IPS DF 6.9 (cell line): ENCODE results near the gene VIT.
"Not testable (repeated sequence)": the region's sequence is repeated elsewhere in the genome, so short reads cannot be mapped to it uniquely, and the experiment has no call there.

Source experiments
- DNase-seq: peaks from one replicate; pipeline ENCODE4 v3.0.0-alpha.2; 2013; ENCODE audit warnings: low read depth, low spot score
- H3K27ac ChIP-seq: one replicate; pipeline ENCODE4 v1.5.1; 2013; ENCODE audit warnings: low read length, control low read depth
- H3K27me3 ChIP-seq: 2 replicates; pipeline ENCODE4 v1.6.1; 2013; ENCODE audit warnings: mild to moderate bottlenecking, low read length; ENCODE audit not compliant: control insufficient read depth, insufficient read depth
- H3K36me3 ChIP-seq: 2 replicates; pipeline ENCODE4 v1.6.1; 2013; ENCODE audit warnings: low read length; ENCODE audit not compliant: control insufficient read depth, insufficient read depth
- H3K4me1 ChIP-seq: 2 replicates; pipeline ENCODE4 v1.6.1; 2013; ENCODE audit warnings: low read length; ENCODE audit not compliant: control insufficient read depth, insufficient read depth
- H3K4me3 ChIP-seq: 2 replicates; pipeline ENCODE4 v1.5.1; 2013; ENCODE audit warnings: mild to moderate bottlenecking, low read length
- H3K9me3 ChIP-seq: 2 replicates; pipeline ENCODE4 v1.6.1; 2013; ENCODE audit warnings: low read length, inconsistent platforms; ENCODE audit not compliant: control insufficient read depth, insufficient read depth
- WGBS: extraction: QIAGEN DNeasy Blood & Tissue Kit; methylation state at CpG from one replicate; pipeline ENCODE4 v1.1.7; 2013; ENCODE audit warnings: mixed read lengths, missing lambda C conversion rate; ENCODE audit not compliant: insufficient read length, insufficient coverage; 5-methylcytosine and 5-hydroxymethylcytosine counted together

VIT gene

GRCh38 chr2:36677996-36678605, 18.4 kb upstream of the VIT start:
- Histone ChIP-seq H3K36me3 (no peaks in the 10 kb centered on the region), H3K4me1 (no peaks in the 10 kb centered on the region), H3K4me3 (no peak overlapping the region), H3K27ac (no peak overlapping the region), H3K27me3 (no peaks in the 10 kb centered on the region), H3K9me3 (no peaks in the 10 kb centered on the region)
- no peak for DNase-seq
- WGBS = no CpG with 5 or more reads among the region's 4 CpGs

DNA sequence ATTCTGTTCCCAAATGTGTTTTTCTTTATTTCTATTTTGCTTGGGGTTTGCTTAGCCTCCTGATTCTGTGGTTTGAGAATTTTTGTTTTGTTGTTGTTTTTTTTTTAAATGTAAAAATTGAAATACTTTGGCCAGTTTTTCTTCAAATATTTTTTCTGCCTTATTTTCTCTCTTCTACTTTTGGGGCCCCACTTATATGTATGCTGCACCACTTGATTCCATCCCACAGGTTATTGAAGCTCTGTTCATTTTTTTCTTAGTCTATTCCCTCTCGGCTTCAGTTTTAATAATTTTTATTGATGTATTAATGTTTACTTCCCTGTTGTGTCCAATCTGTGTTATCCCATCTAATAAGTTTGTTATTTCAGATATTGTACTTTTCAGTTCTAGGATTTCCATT, 17.7 kb upstream of the VIT start:
- Histone ChIP-seq H3K4me1 (no peaks in the 10 kb centered on the region), H3K36me3 (no peaks in the 10 kb centered on the region), H3K27ac (no peak overlapping the region), H3K27me3 (no peaks in the 10 kb centered on the region), H3K9me3 (no peaks in the 10 kb centered on the region), H3K4me3 (no peak overlapping the region)
- no CpG with 5 or more reads among the region's 1 CpG for WGBS
- no peak for DNase-seq

GRCh38 chr2:36680012-36680411, 16.5 kb upstream of the VIT start:
- no peak overlapping the region for H3K4me3 ChIP-seq
- no peak for DNase-seq
- H3K4me1 ChIP-seq = no peaks in the 10 kb centered on the region
- H3K36me3 ChIP-seq = no peaks in the 10 kb centered on the region
- no peak overlapping the region for H3K27ac ChIP-seq
- no peaks in the 10 kb centered on the region for H3K27me3 ChIP-seq
- no CpG with 5 or more reads among the region's 2 CpGs for WGBS
- no peaks in the 10 kb centered on the region for H3K9me3 ChIP-seq

DNA sequence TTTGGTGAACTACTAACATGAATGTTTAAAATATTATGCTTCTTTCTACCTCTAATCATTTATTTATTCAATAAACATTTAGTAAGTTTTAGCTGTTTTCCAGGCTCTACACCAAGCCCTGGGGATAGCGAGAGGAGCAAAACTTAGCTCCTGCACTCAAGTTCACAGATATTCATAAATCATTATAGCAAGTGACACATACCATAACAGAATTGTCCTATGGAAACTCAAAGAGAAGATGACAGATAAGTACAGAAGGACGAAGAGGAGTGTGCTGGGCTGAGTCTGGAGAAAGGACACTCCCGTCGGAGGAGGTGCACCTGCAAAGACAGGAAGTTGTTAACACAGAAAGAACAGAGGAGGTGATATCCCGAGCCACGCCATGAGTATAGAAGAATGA, 13.9 kb upstream of the VIT start:
- Histone ChIP-seq H3K27me3 (no peaks in the 10 kb centered on the region), H3K36me3 (no peaks in the 10 kb centered on the region), H3K27ac (no peak overlapping the region), H3K4me3 (no peak overlapping the region), H3K4me1 (no peaks in the 10 kb centered on the region), H3K9me3 (no peaks in the 10 kb centered on the region)
- no peak for DNase-seq
- WGBS = no CpG with 5 or more reads among the region's 6 CpGs

DNA sequence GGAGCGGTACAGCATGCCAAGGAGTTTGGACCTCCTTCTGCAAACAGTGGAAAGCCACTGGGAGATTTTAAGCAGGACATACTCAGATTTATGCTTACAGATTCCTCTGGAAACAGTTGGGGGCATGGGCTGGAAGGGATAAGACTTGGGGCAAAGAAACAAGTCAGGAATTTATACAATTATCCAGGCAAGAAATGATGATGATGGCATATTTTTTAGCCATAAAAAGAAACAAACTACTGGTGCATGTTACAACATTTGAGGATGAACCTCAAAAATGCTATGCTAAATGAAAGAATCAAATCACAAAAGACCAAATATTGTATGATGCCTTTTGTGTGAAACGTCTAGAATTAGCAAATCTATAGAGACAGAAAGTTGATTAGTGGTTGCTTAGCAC, 13.5 kb upstream of the VIT start:
- WGBS = no CpG with 5 or more reads among the region's 2 CpGs
- H3K27ac ChIP-seq = no peak overlapping the region
- H3K4me3 ChIP-seq = no peak overlapping the region
- no peaks in the 10 kb centered on the region for H3K4me1 ChIP-seq
- no peaks in the 10 kb centered on the region for H3K9me3 ChIP-seq
- H3K36me3 ChIP-seq = no peaks in the 10 kb centered on the region
- no peak for DNase-seq
- H3K27me3 ChIP-seq = no peaks in the 10 kb centered on the region

DNA sequence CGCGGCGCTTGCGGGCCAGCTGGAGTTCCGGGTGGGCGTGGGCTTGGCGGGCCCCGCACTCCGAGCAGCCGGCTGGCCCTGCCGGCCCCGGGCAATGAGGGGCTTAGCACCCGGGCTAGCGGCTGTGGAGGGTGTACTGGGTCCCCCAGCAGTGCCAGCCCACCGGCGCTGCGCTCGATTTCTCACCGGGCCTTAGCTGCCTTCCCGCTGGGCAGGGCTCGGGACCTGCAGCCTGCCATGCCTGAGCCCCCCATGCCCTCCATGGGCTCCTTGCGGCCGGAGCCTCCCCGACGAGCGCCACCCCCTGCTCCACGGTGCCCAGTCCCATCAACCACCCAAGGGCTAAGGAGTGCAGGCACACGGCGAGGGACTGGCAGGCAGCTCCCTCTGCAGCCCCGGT, 8.2 kb upstream of the VIT start:
- no CpG with 5 or more reads among the region's 30 CpGs for WGBS
- H3K4me3 ChIP-seq, H3K4me1 ChIP-seq, H3K9me3 ChIP-seq, DNase-seq, H3K27me3 ChIP-seq, H3K36me3 ChIP-seq, H3K27ac ChIP-seq: not testable (repeated sequence)

DNA sequence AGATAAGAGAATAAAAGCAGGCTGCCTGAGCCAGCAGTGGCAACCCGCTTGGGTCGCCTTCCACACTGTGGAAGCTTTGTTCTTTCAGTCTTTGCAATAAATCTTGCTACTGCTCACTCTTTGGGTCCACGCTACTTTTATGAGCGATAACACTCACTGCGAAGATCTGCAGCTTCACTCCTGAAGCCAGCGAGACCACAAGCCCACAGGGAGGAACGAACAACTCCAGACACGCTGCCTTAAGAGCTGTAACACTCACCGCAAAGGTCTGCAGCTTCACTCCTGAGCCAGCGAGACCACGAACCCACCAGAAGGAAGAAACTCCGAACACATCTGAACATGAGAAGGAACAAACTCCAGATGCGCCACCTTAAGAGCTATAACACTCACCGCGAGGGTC, 7.5 kb upstream of the VIT start:
- DNase-seq, H3K4me1 ChIP-seq, H3K27ac ChIP-seq, H3K36me3 ChIP-seq, H3K9me3 ChIP-seq, H3K4me3 ChIP-seq, H3K27me3 ChIP-seq: not testable (repeated sequence)
- no CpG with 5 or more reads among the region's 15 CpGs for WGBS

GRCh38 chr2:36692121-36692520, 4.4 kb upstream of the VIT start:
- Histone ChIP-seq H3K9me3 (no peaks in the 10 kb centered on the region), H3K4me1 (no peaks in the 10 kb centered on the region; the same call in 1 of the 2 replicates), H3K36me3 (no peaks in the 10 kb centered on the region), H3K4me3 (no peak overlapping the region), H3K27me3 (no peaks in the 10 kb centered on the region), H3K27ac (no peak overlapping the region)
- WGBS = no CpG with 5 or more reads among the region's 2 CpGs
- no peak for DNase-seq

DNA sequence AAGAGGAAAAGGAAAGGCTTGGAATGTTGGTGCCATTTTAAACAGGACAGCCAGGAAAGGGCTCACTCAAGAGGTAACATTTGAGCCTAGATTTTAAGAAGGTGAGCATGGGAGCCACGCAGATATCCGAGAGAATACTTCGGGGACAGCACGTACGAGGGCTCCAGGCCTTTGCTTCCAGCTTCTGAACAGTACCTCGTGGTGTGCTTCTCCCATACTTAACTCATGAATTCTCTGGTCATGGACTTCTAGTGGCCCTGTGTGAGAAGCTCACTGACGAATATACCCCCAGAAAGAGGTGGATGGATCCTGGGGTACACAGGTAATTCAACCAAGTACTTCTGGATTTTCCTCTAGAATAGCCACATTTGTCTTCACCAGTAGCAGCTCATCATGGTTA, 2.7 kb upstream of the VIT start:
- DNase-seq = no peak
- Histone ChIP-seq H3K4me3 (no peak overlapping the region), H3K27me3 (no peaks in the 10 kb centered on the region), H3K36me3 (no peaks in the 10 kb centered on the region), H3K4me1 (no peaks in the 10 kb centered on the region; the same call in 1 of the 2 replicates), H3K9me3 (no peaks in the 10 kb centered on the region), H3K27ac (no peak overlapping the region)
- WGBS = no CpG with 5 or more reads among the region's 7 CpGs

DNA sequence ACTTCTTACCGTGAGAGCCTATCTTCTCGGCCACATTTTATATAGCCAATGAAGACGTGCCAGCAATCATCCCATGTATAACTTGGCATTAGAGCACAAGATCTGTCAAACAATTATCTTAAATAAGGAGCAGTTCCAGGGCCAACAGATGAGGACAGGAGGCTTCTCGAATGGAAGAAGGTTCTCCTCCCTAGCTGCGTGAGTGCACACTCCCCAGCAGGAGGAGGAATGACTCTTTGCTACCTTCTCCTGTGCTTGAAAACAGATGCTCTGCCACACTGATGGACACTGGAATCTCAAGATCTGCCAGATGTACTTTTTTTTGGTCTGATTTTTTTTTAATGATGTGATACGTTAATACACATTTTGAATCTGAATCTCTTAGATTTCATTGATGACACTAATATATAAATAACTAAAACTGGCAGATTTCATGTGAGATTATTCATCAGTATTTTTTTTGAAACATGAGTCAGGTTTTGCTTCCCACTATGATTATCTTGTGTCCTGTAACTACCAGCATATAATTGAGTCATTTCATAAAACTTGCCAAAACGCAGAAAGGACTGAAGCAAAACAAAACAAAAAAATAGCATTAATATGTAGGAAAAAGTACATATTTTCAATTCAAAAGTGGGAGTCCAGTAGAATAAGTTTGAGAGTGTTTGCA, 626 bp upstream of the VIT start:
- Histone ChIP-seq H3K36me3 (no peaks in the 10 kb centered on the region), H3K4me1 (no peaks in the 10 kb centered on the region), H3K27me3 (no peaks in the 10 kb centered on the region), H3K4me3 (no peak overlapping the region), H3K27ac (no peak overlapping the region), H3K9me3 (no peaks in the 10 kb centered on the region)
- DNase-seq = no peak
- no CpG with 5 or more reads among the region's 7 CpGs for WGBS
